GM23248 (cell line): ENCODE measurements around the gene ADGRG1. TPM values are rescaled to one million over a fixed set of nuclear protein-coding genes. Genes with fewer than 3 reads are reported as not detected.

Experiments
- DNase-seq: peaks from one replicate; pipeline ENCODE4 v3.0.0-alpha.2; 2015
- H2AFZ ChIP-seq: fragments of 200-600 bp; sonication (generic); 2 replicates; pipeline ENCODE4 v1.6.1; 2016; ENCODE audit warnings: antibody characterized with exemption
- H3F3A ChIP-seq: fragments of 200-600 bp; sonication (generic); 2 replicates; pipeline ENCODE4 v1.6.1; 2016; ENCODE audit warnings: mild to moderate bottlenecking, antibody characterized with exemption, mixed run types; ENCODE audit not compliant: insufficient read depth
- H3K27ac ChIP-seq: fragments of 200-600 bp; sonication (generic); 2 replicates; pipeline ENCODE4 v1.5.1; 2016; ENCODE audit warnings: mild to moderate bottlenecking
- H3K27me3 ChIP-seq: fragments of 200-600 bp; sonication (generic); replicated peaks from 2 replicates; pipeline ENCODE4 v1.6.1; 2016; ENCODE audit warnings: mild to moderate bottlenecking; ENCODE audit not compliant: insufficient read depth
- H3K36me3 ChIP-seq: fragments of 200-600 bp; sonication (generic); 2 replicates; pipeline ENCODE4 v1.6.1; 2016; ENCODE audit warnings: low read depth, mild to moderate bottlenecking
- H3K4me1 ChIP-seq: fragments of 200-600 bp; sonication (generic); 2 replicates; pipeline ENCODE4 v1.6.1; 2016; ENCODE audit warnings: mild to moderate bottlenecking; ENCODE audit not compliant: insufficient read depth
- H3K4me2 ChIP-seq: fragments of 200-600 bp; sonication (generic); one replicate; pipeline ENCODE4 v1.6.1; 2016; ENCODE audit warnings: mild to moderate bottlenecking; ENCODE audit not compliant: unreplicated experiment
- H3K4me3 ChIP-seq: fragments of 200-600 bp; sonication (generic); 2 replicates; pipeline ENCODE4 v1.5.1; 2016; ENCODE audit warnings: mild to moderate bottlenecking
- H3K79me2 ChIP-seq: fragments of 200-600 bp; sonication (generic); 2 replicates; pipeline ENCODE4 v1.6.1; 2016; ENCODE audit warnings: mild to moderate bottlenecking; ENCODE audit not compliant: insufficient read depth
- H3K9ac ChIP-seq: fragments of 200-600 bp; sonication (generic); 2 replicates; pipeline ENCODE4 v1.6.1; 2016; ENCODE audit warnings: mild to moderate bottlenecking
- H3K9me2 ChIP-seq: fragments of 200-600 bp; sonication (generic); 2 replicates; pipeline ENCODE4 v1.6.1; 2016; ENCODE audit warnings: mixed run types, mild to moderate bottlenecking, moderate library complexity; ENCODE audit not compliant: insufficient read depth
- H3K9me3 ChIP-seq: fragments of 200-600 bp; sonication (generic); one replicate; pipeline ENCODE4 v1.6.1; 2017; ENCODE audit warnings: low read depth
- H4K20me1 ChIP-seq: fragments of 200-600 bp; sonication (generic); 2 replicates; pipeline ENCODE4 v1.6.0; 2016; ENCODE audit not compliant: insufficient read depth
- EZH2 ChIP-seq: fragments of 200-600 bp; sonication (generic); IDR thresholded peaks from 2 replicates; pipeline ENCODE4 v1.6.1; 2018; ENCODE audit warnings: antibody characterized with exemption, mild to moderate bottlenecking; ENCODE audit not compliant: insufficient read depth, poor library complexity, severe bottlenecking
- EZH2phosphoT487 ChIP-seq: fragments of 200-600 bp; sonication (generic); IDR thresholded peaks from 2 replicates; pipeline ENCODE4 v1.6.1; 2018; ENCODE audit warnings: antibody characterized with exemption, moderate library complexity, mild to moderate bottlenecking, low read depth; ENCODE audit not compliant: insufficient read depth
- WGBS, 2 experiments: methylation state at CpG; one replicate each; pipeline ENCODE4 v1.1.6; 2015 to 2017; ENCODE audit warnings: low lambda C conversion rate in 2 of 2, low coverage in 1 of 2; ENCODE audit errors: missing lambda C conversion rate in 2 of 2; 5-methylcytosine and 5-hydroxymethylcytosine counted together
- in situ Hi-C: fragments of 300-500 bp; cut with MboI; formaldehyde crosslinking; loops from 2 replicates; pipeline ENCODE4 v1.15.0; 2020
- polyA plus RNA-seq: library from polyadenylated mRNA; unstranded; fragments of >200 nt; fragmentation: Nextera tagmentation; extraction: Ambion mirVana; gene quantifications from 2 replicates; pipeline ENCODE4 v1.2.1, GENCODE V29; 2016
- total RNA-seq: library from RNA; depleted of rRNA; stranded (reverse); fragments of >200 nt; shearing (Covaris generic); gene quantifications from 2 replicates; pipeline ENCODE4 v1.2.3, GENCODE V29; 2014

The ADGRG1 gene
- total and polyA plus RNA-seq, 2 experiments from 2014 or later: 0.54 to 0.58 TPM

- no peaks in the 10 kb centered on the region for H3K27me3 ChIP-seq
- H3K27ac ChIP-seq: no peak overlapping the region
- WGBS, 2 experiments: 81 to 91% methylated on average over 7 of the region's 7 CpGs
- H3F3A ChIP-seq: peaks cover 14% of the 10 kb centered on the region
- no peak overlapping the region for H2AFZ ChIP-seq
- DNase-seq: no peak
- no peak overlapping the region for H3K9ac ChIP-seq
- no peaks in the 10 kb centered on the region for H3K36me3 ChIP-seq
- no peaks in the 10 kb centered on the region for H4K20me1 ChIP-seq
- no peaks in the 10 kb centered on the region for H3K79me2 ChIP-seq
- H3K4me3 ChIP-seq: no peak overlapping the region
- in situ Hi-C loops: loop anchor here (10.0 kb wide), 1 partner anchor 125 kb away; no protein-coding TSS in a partner anchor
- H3K9me3 ChIP-seq: no peaks in the 10 kb centered on the region
- no peaks in the 10 kb centered on the region for H3K9me2 ChIP-seq
- peaks cover 20% of the 10 kb centered on the region for H3K4me1 ChIP-seq
- TF ChIP-seq EZH2phosphoT487: no peak
- TF ChIP-seq EZH2: no peak
- H3K4me2 ChIP-seq: no peak overlapping the region
Measured at GRCh38 chr16:57589374-57589773, 39.1 kb upstream of the ADGRG1 start.

GRCh38 chr16:57590654-57591085 lies 37.8 kb upstream of the ADGRG1 start:
- no peak for TF ChIP-seq EZH2
- TF ChIP-seq EZH2phosphoT487: no peak
- H3K4me3 ChIP-seq: peak overlapping the region; percentile 39
- peak overlapping the region; percentile 84 for H3K27ac ChIP-seq
- no peaks in the 10 kb centered on the region for H3K9me2 ChIP-seq
- H3K9ac ChIP-seq: peak overlapping the region; percentile 25; the same call in 1 of the 2 replicates
- H3K79me2 ChIP-seq: no peaks in the 10 kb centered on the region
- H3K27me3 ChIP-seq: no peaks in the 10 kb centered on the region
- WGBS, 2 experiments: 31% methylated on average over 8 of the region's 8 CpGs
- H3K36me3 ChIP-seq: no peaks in the 10 kb centered on the region
- H2AFZ ChIP-seq: peak overlapping the region; percentile 62
- peak overlapping the region; percentile 69 for H3K4me2 ChIP-seq
- H3F3A ChIP-seq: peaks cover 14% of the 10 kb centered on the region
- H3K4me1 ChIP-seq: peaks cover 20% of the 10 kb centered on the region
- H4K20me1 ChIP-seq: no peaks in the 10 kb centered on the region
- DNase-seq: peak; percentile 86
- in situ Hi-C loops: no loop called here
- no peaks in the 10 kb centered on the region for H3K9me3 ChIP-seq

GRCh38 chr16:57591086-57591869 lies 37.2 kb upstream of the ADGRG1 start:
- Histone ChIP-seq H3K4me1 (peaks cover 20% of the 10 kb centered on the region), H3K27ac (peak overlapping the region; percentile 84), H3K36me3 (no peaks in the 10 kb centered on the region), H3K9me2 (no peaks in the 10 kb centered on the region), H3F3A (peaks cover 14% of the 10 kb centered on the region), H3K4me2 (peak overlapping the region; percentile 69), H3K9ac (peak overlapping the region; percentile 25; the same call in 1 of the 2 replicates), H3K9me3 (no peaks in the 10 kb centered on the region), H2AFZ (0 out of 2 replicates have a peak overlapping the region, but pooled peaks have one; percentile 16), H3K27me3 (no peaks in the 10 kb centered on the region), H3K4me3 (peak overlapping the region; percentile 39), H3K79me2 (no peaks in the 10 kb centered on the region), H4K20me1 (no peaks in the 10 kb centered on the region)
- peak; percentile 94 for DNase-seq
- TF ChIP-seq EZH2phosphoT487: no peak
- no peak for TF ChIP-seq EZH2
- in situ Hi-C loops: no loop called here
- WGBS, 2 experiments: 18 to 19% methylated on average over 9 of the region's 9 CpGs

- in situ Hi-C loops: no loop called here
- Histone ChIP-seq H3K9me2 (no peaks in the 10 kb centered on the region), H3K27me3 (no peaks in the 10 kb centered on the region), H3K4me3 (no peak overlapping the region), H3K9me3 (no peaks in the 10 kb centered on the region), H3F3A (peaks cover 14% of the 10 kb centered on the region), H3K9ac (no peak overlapping the region), H3K79me2 (no peaks in the 10 kb centered on the region), H4K20me1 (no peaks in the 10 kb centered on the region), H3K4me1 (peaks cover 20% of the 10 kb centered on the region), H2AFZ (no peak overlapping the region), H3K36me3 (no peaks in the 10 kb centered on the region), H3K4me2 (peak overlapping the region; percentile 69), H3K27ac (no peak overlapping the region)
- DNase-seq: no peak
- 64 to 68% methylated on average over 7 of the region's 7 CpGs for WGBS, 2 experiments
- no peak for TF ChIP-seq EZH2
- TF ChIP-seq EZH2phosphoT487: no peak
Measured at GRCh38 chr16:57591870-57592485, 36.5 kb upstream of the ADGRG1 start.
